ENCODE results near the gene FBXW4. TPM values are rescaled to one million over a fixed set of nuclear protein-coding genes. Genes with fewer than 3 reads are reported as not detected.

Gene FBXW4
- total and polyA plus RNA-seq, 9 of the 15 experiments (the other 6 are each of a cell fraction or from before 2014, with no cell fraction given): 1.0 to 10.6 (median 5.4) TPM

- H3K9me1 ChIP-seq (ENCODE audit: control insufficient read depth, insufficient read depth, low read length): peaks cover 9% of the 10 kb centered on the region
- H3K4me3 ChIP-seq: no peak overlapping the region
- peak overlapping the region; percentile 64 for H3K4me2 ChIP-seq (ENCODE audit: insufficient read depth, low read length)
- ChIA-PET POLR2A (interaction anchor here (1.0 to 1.2 kb wide), 4 partner anchors 19 to 362 kb away, joined by 3 to 6 read pairs (median 4); no protein-coding TSS in a partner anchor), CTCF (ENCODE audit: low intra/inter-chr PET ratio) (interaction anchor here (1.1 kb wide), 1 partner anchor 362 kb away, joined by 3 read pairs; no protein-coding TSS in a partner anchor)
- H3K9me3 ChIP-seq (replicated peaks; ENCODE audit: control insufficient read depth, insufficient read depth, low read depth, low read length): no peaks in the 10 kb centered on the region; the same call in 1 of the 2 replicates
- no peaks in the 10 kb centered on the region for H3K79me2 ChIP-seq (ENCODE audit: control insufficient read depth, insufficient read depth, low read length)
- H3K4me1 ChIP-seq (replicated peaks in 1 of 2; ENCODE audit: control insufficient read depth in 2 of 2, insufficient read depth in 2 of 2, low read length in 2 of 2): peaks cover 28 to 54% of the 10 kb centered on the region in 2 experiments
- peak overlapping the region; percentile 71 for H3K27ac ChIP-seq (ENCODE audit: extremely low read depth, low read depth, low read length)
- ATAC-seq (peak; percentile 85), FAIRE-seq (peak; percentile 99), DNase-seq (ENCODE audit: extremely low read depth in 1 of 4, low spot score in 3 of 4) (peak; percentile 60 to 88 (median 76))
- H2AFZ ChIP-seq (ENCODE audit: low read depth, low read length): no peak overlapping the region
- intact Hi-C loops (cut with micrococcal nuclease): loop anchor here (10.0 kb wide), 1 partner anchor 131 kb away; no protein-coding TSS in a partner anchor
- 0% methylated on average over 2 of the region's 7 CpGs for WGBS (ENCODE audit: insufficient coverage, low coverage, missing lambda C conversion rate)
- peaks cover 19% of the 10 kb centered on the region; the same call in 1 of the 3 replicates for H3K36me3 ChIP-seq (ENCODE audit: control insufficient read depth, insufficient read depth, low read length)
- BruUV-seq (replicated peaks): no TSS peak
- in situ Hi-C loops (cut with MboI): no loop called here
- no peaks in the 10 kb centered on the region; the same call in 1 of the 2 replicates for H4K20me1 ChIP-seq (replicated peaks; ENCODE audit: control insufficient read depth, insufficient read depth, low read length)
- no peaks in the 10 kb centered on the region for H3K27me3 ChIP-seq (ENCODE audit: control insufficient read depth in 2 of 2, insufficient read depth in 2 of 2, low read length in 2 of 2)
- peak overlapping the region; percentile 15 to 30; a peak in 2 of 4 replicates for H3K9ac ChIP-seq (ENCODE audit: insufficient read depth in 1 of 2, low read depth in 2 of 2, low read length in 2 of 2)
- TF ChIP-seq E2F4 (CRISPR knock-in tag; IDR thresholded peaks at IDR 0.05; ENCODE audit: low read depth) (no peak), ZBTB2 (IDR thresholded peaks at IDR 0.05) (no peak), SIRT6 (IDR thresholded peaks at IDR 0.05; ENCODE audit: low read depth, low read length) (no peak), ZNF780A (CRISPR knock-in tag; IDR thresholded peaks at IDR 0.05) (no peak), AFF4 (CRISPR knock-in tag; IDR thresholded peaks at IDR 0.05) (no peak; the same call in 1 of the 2 replicates), MED1 (CRISPR knock-in tag; IDR thresholded peaks at IDR 0.05; ENCODE audit: borderline replicate concordance) (no peak), SNIP1 (IDR thresholded peaks at IDR 0.05; ENCODE audit: low read depth) (no peak), ZSCAN32 (CRISPR knock-in tag; IDR thresholded peaks at IDR 0.05) (no peak), NFIC (IDR thresholded peaks at IDR 0.05) (peak; percentile 84), FOXP4 (CRISPR knock-in tag; IDR thresholded peaks at IDR 0.05; ENCODE audit: borderline replicate concordance) (no peak), NFE2L1 (tag; IDR thresholded peaks at IDR 0.05; ENCODE audit: borderline replicate concordance, low read depth) (no peak), ZBTB7A (IDR thresholded peaks at IDR 0.05; ENCODE audit: borderline replicate concordance, control insufficient read depth, low read depth, low read length) (no peak)
Measured at GRCh38 chr10:101575580-101576210, 119.3 kb downstream of the FBXW4 start.

Data from K562 (cell line).